GM10847 (cell line): Measurements from ENCODE around the gene AKR1C3.

ENCODE experiments used
- POLR2A ChIP-seq: IDR thresholded peaks from 2 replicates; pipeline ENCODE4 v1.6.1; 2011; ENCODE audit not compliant: insufficient read length; ENCODE audit errors: extremely low read depth

AKR1C3 gene

GRCh38 chr10:5081091-5081490 lies 13.1 kb upstream of the AKR1C3 start:
- TF ChIP-seq POLR2A = no peak

GRCh38 chr10:5088703-5089261 lies 5.4 kb upstream of the AKR1C3 start:
- TF ChIP-seq POLR2A = no peak

GRCh38 chr10:5089865-5090264 lies 4.3 kb upstream of the AKR1C3 start:
- TF ChIP-seq POLR2A = no peak

- TF ChIP-seq POLR2A = no peak
These were observed 3.7 kb upstream of the AKR1C3 start for GRCh38 chr10:5090551-5090950.

- TF ChIP-seq POLR2A = no peak
These were observed 3.0 kb upstream of the AKR1C3 start for GRCh38 chr10:5091196-5091595.

- TF ChIP-seq POLR2A = no peak
These were observed 1.8 kb upstream of the AKR1C3 start for GRCh38 chr10:5092375-5092774.

GRCh38 chr10:5092848-5093790 lies 1.1 kb upstream of the AKR1C3 start:
- no peak for TF ChIP-seq POLR2A

GRCh38 chr10:5095687-5096086 lies 1.5 kb downstream of the AKR1C3 start:
- TF ChIP-seq POLR2A = no peak

GRCh38 chr10:5096108-5096507 lies 1.9 kb downstream of the AKR1C3 start:
- TF ChIP-seq POLR2A = no peak

- no peak for TF ChIP-seq POLR2A
These were observed 9.3 kb downstream of the AKR1C3 start for GRCh38 chr10:5103481-5103880.

- no peak for TF ChIP-seq POLR2A
These were observed 11.4 kb downstream of the AKR1C3 start for GRCh38 chr10:5105626-5106025.

GRCh38 chr10:5106553-5106952 lies 12.3 kb downstream of the AKR1C3 start:
- no peak for TF ChIP-seq POLR2A

- TF ChIP-seq POLR2A = no peak
These were observed 13.8 kb downstream of the AKR1C3 start for GRCh38 chr10:5107860-5108526.

GRCh38 chr10:5108658-5109416 lies 14.6 kb downstream of the AKR1C3 start:
- TF ChIP-seq POLR2A = no peak

GRCh38 chr10:5116621-5117020 lies 22.4 kb downstream of the AKR1C3 start:
- TF ChIP-seq POLR2A = no peak
